SK-N-SH treated with all-trans-retinoic acid at 6 μM for 48 hours (cell line): ENCODE data around the gene FRMD8.
"Not testable (repeated sequence)": the region's sequence is repeated elsewhere in the genome, so short reads cannot be mapped to it uniquely, and the experiment has no call there.

Experiments
- ATAC-seq: fragments of 200-7000 bp; cut with Tn5 transposase; 3 replicates; pipeline ENCODE4 v1.9.1; 2020; ENCODE audit warnings: mild to moderate bottlenecking, moderate library complexity
- ARNTL ChIP-seq: fragments of 450-650 bp; formaldehyde crosslinking; IDR thresholded peaks from 2 replicates; pipeline ENCODE4 v1.5.0; 2020; ENCODE audit warnings: low read depth, mild to moderate bottlenecking, moderate library complexity, borderline replicate concordance
- BACH2 ChIP-seq: fragments of 250-450 bp; sonication (Bioruptor Pico); IDR thresholded peaks from 2 replicates; pipeline ENCODE4 v1.9.0; 2021; ENCODE audit warnings: mild to moderate bottlenecking, borderline replicate concordance
- CREB5 ChIP-seq: fragments of 250-450 bp; sonication (Bioruptor Pico); IDR thresholded peaks from 2 replicates; pipeline ENCODE4 v1.5.1; 2020; ENCODE audit warnings: low read depth, mild to moderate bottlenecking, moderate library complexity
- ESRRG ChIP-seq: fragments of 250-450 bp; sonication (Bioruptor Pico); IDR thresholded peaks from 2 replicates; pipeline ENCODE4 v1.6.1; 2021; ENCODE audit warnings: mild to moderate bottlenecking
- GLIS3 ChIP-seq: fragments of 250-450 bp; sonication (Bioruptor Pico); IDR thresholded peaks from 2 replicates; pipeline ENCODE4 v1.5.0; 2020; ENCODE audit warnings: mild to moderate bottlenecking, moderate library complexity
- ISL1 ChIP-seq: fragments of 250-450 bp; sonication (Bioruptor Pico); IDR thresholded peaks from 2 replicates; pipeline ENCODE4 v2.1.2; 2022; ENCODE audit warnings: mild to moderate bottlenecking, moderate library complexity
- OSR1 ChIP-seq: fragments of 250-450 bp; sonication (Bioruptor Pico); IDR thresholded peaks from 2 replicates; pipeline ENCODE4 v1.8.0; 2022; ENCODE audit warnings: moderate library complexity, mild to moderate bottlenecking, inconsistent platforms
- PPARA ChIP-seq: fragments of 250-450 bp; sonication (Bioruptor Pico); IDR thresholded peaks from 2 replicates; pipeline ENCODE4 v1.5.0; 2020; ENCODE audit warnings: mild to moderate bottlenecking, borderline replicate concordance
- RARB ChIP-seq: fragments of 250-450 bp; sonication (Bioruptor Pico); IDR thresholded peaks from 2 replicates; pipeline ENCODE4 v1.8.0; 2021; ENCODE audit warnings: mild to moderate bottlenecking, moderate library complexity
- SNAI2 ChIP-seq: fragments of 250-450 bp; sonication (Bioruptor Pico); IDR thresholded peaks from 2 replicates; pipeline ENCODE4 v1.5.0; 2020; ENCODE audit warnings: mild to moderate bottlenecking, moderate library complexity
- TCF4 ChIP-seq: fragments of 250-450 bp; sonication (Bioruptor Pico); IDR thresholded peaks from 2 replicates; pipeline ENCODE4 v1.8.0; 2021; ENCODE audit warnings: mild to moderate bottlenecking, moderate library complexity, borderline replicate concordance
- TOX ChIP-seq: fragments of 250-450 bp; sonication (Bioruptor Pico); IDR thresholded peaks from 2 replicates; pipeline ENCODE4 v1.8.0; 2021; ENCODE audit warnings: mild to moderate bottlenecking, moderate library complexity, borderline replicate concordance
- ZC3H10 ChIP-seq: fragments of 250-450 bp; sonication (Bioruptor Pico); IDR thresholded peaks from 2 replicates; pipeline ENCODE4 v1.5.1; 2021; ENCODE audit warnings: mild to moderate bottlenecking, moderate library complexity
- ZFP3 ChIP-seq: fragments of 250-450 bp; sonication (Bioruptor Pico); IDR thresholded peaks from 2 replicates; pipeline ENCODE4 v1.5.0; 2020; ENCODE audit warnings: mild to moderate bottlenecking, moderate library complexity
- ZNF565 ChIP-seq: fragments of 450-650 bp; formaldehyde crosslinking; conservative IDR thresholded peaks from 2 replicates; pipeline ENCODE4 v1.5.0; 2020; ENCODE audit warnings: low read depth, mild to moderate bottlenecking, moderate library complexity
- ZNF8 ChIP-seq: fragments of 450-650 bp; formaldehyde crosslinking; IDR thresholded peaks from 2 replicates; pipeline ENCODE4 v1.5.0; 2020; ENCODE audit warnings: mild to moderate bottlenecking, moderate library complexity
- TF ChIP-seq, protein P1 (sequence below): fragments of 250-450 bp; sonication (Bioruptor Pico); IDR thresholded peaks from 2 replicates; pipeline ENCODE4 v1.5.0; 2020; ENCODE audit warnings: mild to moderate bottlenecking, moderate library complexity

The FRMD8 gene

GRCh38 chr11:65410936-65411680 is 24.7 kb downstream of the FRMD8 start (continued):
- TF ChIP-seq, protein P1, sequence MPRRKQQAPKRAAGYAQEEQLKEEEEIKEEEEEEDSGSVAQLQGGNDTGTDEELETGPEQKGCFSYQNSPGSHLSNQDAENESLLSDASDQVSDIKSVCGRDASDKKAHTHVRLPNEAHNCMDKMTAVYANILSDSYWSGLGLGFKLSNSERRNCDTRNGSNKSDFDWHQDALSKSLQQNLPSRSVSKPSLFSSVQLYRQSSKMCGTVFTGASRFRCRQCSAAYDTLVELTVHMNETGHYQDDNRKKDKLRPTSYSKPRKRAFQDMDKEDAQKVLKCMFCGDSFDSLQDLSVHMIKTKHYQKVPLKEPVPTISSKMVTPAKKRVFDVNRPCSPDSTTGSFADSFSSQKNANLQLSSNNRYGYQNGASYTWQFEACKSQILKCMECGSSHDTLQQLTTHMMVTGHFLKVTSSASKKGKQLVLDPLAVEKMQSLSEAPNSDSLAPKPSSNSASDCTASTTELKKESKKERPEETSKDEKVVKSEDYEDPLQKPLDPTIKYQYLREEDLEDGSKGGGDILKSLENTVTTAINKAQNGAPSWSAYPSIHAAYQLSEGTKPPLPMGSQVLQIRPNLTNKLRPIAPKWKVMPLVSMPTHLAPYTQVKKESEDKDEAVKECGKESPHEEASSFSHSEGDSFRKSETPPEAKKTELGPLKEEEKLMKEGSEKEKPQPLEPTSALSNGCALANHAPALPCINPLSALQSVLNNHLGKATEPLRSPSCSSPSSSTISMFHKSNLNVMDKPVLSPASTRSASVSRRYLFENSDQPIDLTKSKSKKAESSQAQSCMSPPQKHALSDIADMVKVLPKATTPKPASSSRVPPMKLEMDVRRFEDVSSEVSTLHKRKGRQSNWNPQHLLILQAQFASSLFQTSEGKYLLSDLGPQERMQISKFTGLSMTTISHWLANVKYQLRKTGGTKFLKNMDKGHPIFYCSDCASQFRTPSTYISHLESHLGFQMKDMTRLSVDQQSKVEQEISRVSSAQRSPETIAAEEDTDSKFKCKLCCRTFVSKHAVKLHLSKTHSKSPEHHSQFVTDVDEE (CRISPR knock-in tag) = no peak
- TF ChIP-seq CREB5 (no peak), ZNF8 (CRISPR knock-in tag) (no peak)

- no peak for ATAC-seq
Observed at GRCh38 chr11:65411681-65412070, 25.2 kb downstream of the FRMD8 start.

GRCh38 chr11:65412271-65413076 is 26.0 kb downstream of the FRMD8 start:
- ATAC-seq = no peak
- no peak for TF ChIP-seq ISL1

More at GRCh38 chr11:65411681-65412070, 25.2 kb downstream of the FRMD8 start:
- no peak for TF ChIP-seq BACH2 (CRISPR knock-in tag)
- no peak for TF ChIP-seq PPARA (CRISPR knock-in tag)
- TF ChIP-seq ZNF565 (CRISPR knock-in tag) = no peak
- no peak for TF ChIP-seq GLIS3 (CRISPR knock-in tag)
- TF ChIP-seq, protein P1 (CRISPR knock-in tag) = no peak
- no peak for TF ChIP-seq ZC3H10 (CRISPR knock-in tag)

GRCh38 chr11:65413077-65413664 is 26.7 kb downstream of the FRMD8 start:
- ATAC-seq = not testable (repeated sequence)

- TF ChIP-seq ZNF8 (CRISPR knock-in tag) (no peak), ESRRG (no peak), OSR1 (CRISPR knock-in tag) (no peak), ARNTL (no peak), TCF4 (no peak), RARB (CRISPR knock-in tag) (no peak), CREB5 (no peak), ZC3H10 (CRISPR knock-in tag) (no peak), PPARA (CRISPR knock-in tag) (no peak), ZFP3 (CRISPR knock-in tag) (no peak), ZNF565 (CRISPR knock-in tag) (no peak), SNAI2 (CRISPR knock-in tag) (no peak), TOX (CRISPR knock-in tag) (no peak)
- TF ChIP-seq, protein P1 (CRISPR knock-in tag) = no peak
- no peak for ATAC-seq
Observed at GRCh38 chr11:65414776-65415498, 28.5 kb downstream of the FRMD8 start.
